ENCODE results near the gene WNT16. TPM values are rescaled to one million over a fixed set of nuclear protein-coding genes. Genes with fewer than 3 reads are reported as not detected.

The WNT16 gene
- total RNA-seq, 1 experiment from 2014 or later: not detected

- Mint-ChIP-seq H3K36me3 (ENCODE audit: insufficient read depth in 1 of 3, low read depth in 3 of 3) (peaks cover 11 to 65% (median 24%) of the 10 kb centered on the region in 3 experiments; a peak in 6 of 7 replicates), H3K9me3 (no peaks in the 10 kb centered on the region), H3K4me1 (no peaks in the 10 kb centered on the region), H3K27ac (peak overlapping the region in 1 of 3 experiments; percentile 41; a peak in 1 of 7 replicates), H3K4me3 (no peak overlapping the region), H3K27me3 (ENCODE audit: low read depth) (no peaks in the 10 kb centered on the region)
- Histone ChIP-seq H4K91ac (ENCODE audit: insufficient read length, low read depth, low read length) (no peak overlapping the region), H3K18ac (ENCODE audit: insufficient read length, low read depth, low read length) (no peak overlapping the region), H4K5ac (ENCODE audit: insufficient read length, low read depth, low read length) (no peak overlapping the region), H3K79me2 (ENCODE audit: insufficient read depth, low read length) (no peaks in the 10 kb centered on the region; the same call in 1 of the 2 replicates), H3K56ac (ENCODE audit: insufficient read length, low read depth, low read length) (no peak overlapping the region), H3K4me2 (ENCODE audit: insufficient read depth, insufficient read length, low read length) (no peak overlapping the region), H3K79me1 (ENCODE audit: insufficient read depth, low read depth, low read length, poor library complexity, severe bottlenecking) (no peaks in the 10 kb centered on the region), H3K27me3 (ENCODE audit: insufficient read depth, low read length) (no peaks in the 10 kb centered on the region), H4K20me1 (ENCODE audit: control insufficient read depth, insufficient read depth, insufficient read length) (no peaks in the 10 kb centered on the region), H3K27ac (ENCODE audit: insufficient read length, low read depth, low read length) (no peak overlapping the region), H2AK5ac (ENCODE audit: insufficient read length, low read length) (no peak overlapping the region), H2BK120ac (ENCODE audit: low read depth, low read length, poor library complexity, severe bottlenecking) (no peak overlapping the region), H2BK20ac (ENCODE audit: low read depth, low read length, poor library complexity, severe bottlenecking) (no peak overlapping the region), H2AFZ (ENCODE audit: low read length) (no peak overlapping the region), H3K4me1 (ENCODE audit: insufficient read depth, low read length) (no peaks in the 10 kb centered on the region), H3K9me3 (ENCODE audit: control insufficient read depth, low read depth, low read length) (no peaks in the 10 kb centered on the region), H3K23me2 (ENCODE audit: insufficient read length, low read depth, low read length, poor library complexity, severe bottlenecking) (no peaks in the 10 kb centered on the region), H3T11ph (ENCODE audit: low read length) (no peak overlapping the region), H2BK5ac (ENCODE audit: insufficient read length, low read length) (no peak overlapping the region), H2BK15ac (ENCODE audit: low read depth, low read length) (no peak overlapping the region), H2BK12ac (ENCODE audit: insufficient read length, low read depth, low read length) (no peak overlapping the region), H3K4ac (ENCODE audit: low read depth, low read length) (no peak overlapping the region), H4K8ac (replicated peaks; ENCODE audit: insufficient read length, low read depth, low read length) (no peak overlapping the region), H3K23ac (ENCODE audit: insufficient read length, low read depth, low read length) (no peak overlapping the region), H3K9ac (ENCODE audit: extremely low read depth, insufficient read length, low read length) (no peak overlapping the region), H3K14ac (ENCODE audit: insufficient read depth, low read length) (no peak overlapping the region)
- no peak; the same call in 1 of the 3 replicates for TF ChIP-seq CTCF (conservative IDR thresholded peaks at IDR 0.05)
- DNase-seq: no peak
Measured at GRCh38 chr7:121373177-121373576, 44.4 kb downstream of the WNT16 start.
